D721Med (cell line): ENCODE measurements around the gene BMP8B.

Experiments
- DNase-seq: peaks from one replicate; pipeline ENCODE4 v3.0.0; 2011; ENCODE audit warnings: low spot score; ENCODE audit not compliant: insufficient read length
- FAIRE-seq: peaks from 2 replicates; lab custom pipeline; 2011; peaks lifted over from hg19 to GRCh38; lab: Jason Lieb, UNC
- CTCF ChIP-seq: IDR thresholded peaks from 2 replicates; pipeline ENCODE4 v1.5.1; 2012; ENCODE audit warnings: mild to moderate bottlenecking, control low read depth; ENCODE audit not compliant: insufficient read depth; ENCODE audit errors: missing control alignments

The BMP8B gene

DNA sequence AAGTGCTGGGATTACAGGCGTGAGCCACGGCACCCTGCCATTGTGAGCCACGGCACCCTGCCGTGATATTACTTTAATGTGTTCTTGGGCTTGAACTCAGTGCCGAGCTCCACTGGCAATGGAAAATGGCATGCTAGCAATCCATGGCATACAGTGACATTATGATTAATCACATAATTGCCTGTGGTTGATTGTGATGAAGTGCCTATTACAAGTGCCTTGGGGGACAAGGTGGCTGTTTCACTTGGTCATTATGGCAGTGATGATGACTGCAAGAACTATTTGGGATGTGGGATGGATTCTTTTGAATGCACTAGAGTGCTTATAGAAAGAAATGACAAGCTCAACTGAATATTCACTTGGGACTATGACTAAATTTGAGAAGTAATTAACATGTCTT is 75.1 kb downstream of the BMP8B start:
- no peak for FAIRE-seq
- DNase-seq, result no peak
- TF ChIP-seq CTCF, result no peak

- no peak for FAIRE-seq
- TF ChIP-seq CTCF, result no peak
- DNase-seq, result no peak
Observed at GRCh38 chr1:39711966-39712340, 76.7 kb downstream of the BMP8B start.

GRCh38 chr1:39711104-39711965 is 77.3 kb downstream of the BMP8B start:
- DNase-seq (no peak), FAIRE-seq (no peak)
- no peak for TF ChIP-seq CTCF

DNA sequence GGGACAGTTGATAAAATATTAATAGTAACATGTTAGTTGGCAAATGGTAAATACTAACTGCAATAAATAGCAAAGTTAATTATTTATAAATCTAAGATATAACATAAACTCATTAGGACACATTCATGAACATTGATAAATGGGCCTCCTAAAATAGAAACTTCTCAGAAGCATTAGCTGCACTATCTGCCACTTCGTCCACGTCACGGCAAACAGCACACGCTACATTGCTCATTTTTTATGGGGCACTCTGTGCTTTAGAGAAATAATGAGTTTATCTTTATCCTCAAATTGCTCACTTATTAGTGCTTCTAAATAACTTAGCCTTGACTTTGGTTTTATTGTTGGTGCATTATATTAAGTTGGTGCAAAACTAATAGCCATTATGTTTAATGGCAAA is 81.2 kb downstream of the BMP8B start:
- FAIRE-seq (no peak), DNase-seq (no peak)
- TF ChIP-seq CTCF, result no peak
